Measurements from ENCODE around the gene TFDP1. TPM values are rescaled to one million over a fixed set of nuclear protein-coding genes. Genes with fewer than 3 reads are reported as not detected.

TFDP1 gene
- polyA plus RNA-seq, 1 of the 3 experiments (the other 2 are of a cell fraction) = 76.7 TPM

GRCh38 chr13:113581871-113582270 lies 2.7 kb upstream of the TFDP1 start (continued):
- TF ChIP-seq MEF2A (IDR thresholded peaks at IDR 0.05; ENCODE audit: borderline replicate concordance, low read depth) (no peak), TEAD4 (IDR thresholded peaks at IDR 0.05; ENCODE audit: borderline replicate concordance, insufficient read depth) (no peak), GABPA (IDR thresholded peaks at IDR 0.05; ENCODE audit: low read depth) (no peak), EP300 (IDR thresholded peaks at IDR 0.05; ENCODE audit: borderline replicate concordance in 1 of 2, low read depth in 1 of 2, low read length in 1 of 2) (no peak), NRF1 (IDR thresholded peaks at IDR 0.05; ENCODE audit: low read depth, low read length) (no peak)
- TF ChIP-seq, protein P1, sequence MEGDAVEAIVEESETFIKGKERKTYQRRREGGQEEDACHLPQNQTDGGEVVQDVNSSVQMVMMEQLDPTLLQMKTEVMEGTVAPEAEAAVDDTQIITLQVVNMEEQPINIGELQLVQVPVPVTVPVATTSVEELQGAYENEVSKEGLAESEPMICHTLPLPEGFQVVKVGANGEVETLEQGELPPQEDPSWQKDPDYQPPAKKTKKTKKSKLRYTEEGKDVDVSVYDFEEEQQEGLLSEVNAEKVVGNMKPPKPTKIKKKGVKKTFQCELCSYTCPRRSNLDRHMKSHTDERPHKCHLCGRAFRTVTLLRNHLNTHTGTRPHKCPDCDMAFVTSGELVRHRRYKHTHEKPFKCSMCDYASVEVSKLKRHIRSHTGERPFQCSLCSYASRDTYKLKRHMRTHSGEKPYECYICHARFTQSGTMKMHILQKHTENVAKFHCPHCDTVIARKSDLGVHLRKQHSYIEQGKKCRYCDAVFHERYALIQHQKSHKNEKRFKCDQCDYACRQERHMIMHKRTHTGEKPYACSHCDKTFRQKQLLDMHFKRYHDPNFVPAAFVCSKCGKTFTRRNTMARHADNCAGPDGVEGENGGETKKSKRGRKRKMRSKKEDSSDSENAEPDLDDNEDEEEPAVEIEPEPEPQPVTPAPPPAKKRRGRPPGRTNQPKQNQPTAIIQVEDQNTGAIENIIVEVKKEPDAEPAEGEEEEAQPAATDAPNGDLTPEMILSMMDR (IDR thresholded peaks at IDR 0.05) = no peak
- TF ChIP-seq, protein P2, sequence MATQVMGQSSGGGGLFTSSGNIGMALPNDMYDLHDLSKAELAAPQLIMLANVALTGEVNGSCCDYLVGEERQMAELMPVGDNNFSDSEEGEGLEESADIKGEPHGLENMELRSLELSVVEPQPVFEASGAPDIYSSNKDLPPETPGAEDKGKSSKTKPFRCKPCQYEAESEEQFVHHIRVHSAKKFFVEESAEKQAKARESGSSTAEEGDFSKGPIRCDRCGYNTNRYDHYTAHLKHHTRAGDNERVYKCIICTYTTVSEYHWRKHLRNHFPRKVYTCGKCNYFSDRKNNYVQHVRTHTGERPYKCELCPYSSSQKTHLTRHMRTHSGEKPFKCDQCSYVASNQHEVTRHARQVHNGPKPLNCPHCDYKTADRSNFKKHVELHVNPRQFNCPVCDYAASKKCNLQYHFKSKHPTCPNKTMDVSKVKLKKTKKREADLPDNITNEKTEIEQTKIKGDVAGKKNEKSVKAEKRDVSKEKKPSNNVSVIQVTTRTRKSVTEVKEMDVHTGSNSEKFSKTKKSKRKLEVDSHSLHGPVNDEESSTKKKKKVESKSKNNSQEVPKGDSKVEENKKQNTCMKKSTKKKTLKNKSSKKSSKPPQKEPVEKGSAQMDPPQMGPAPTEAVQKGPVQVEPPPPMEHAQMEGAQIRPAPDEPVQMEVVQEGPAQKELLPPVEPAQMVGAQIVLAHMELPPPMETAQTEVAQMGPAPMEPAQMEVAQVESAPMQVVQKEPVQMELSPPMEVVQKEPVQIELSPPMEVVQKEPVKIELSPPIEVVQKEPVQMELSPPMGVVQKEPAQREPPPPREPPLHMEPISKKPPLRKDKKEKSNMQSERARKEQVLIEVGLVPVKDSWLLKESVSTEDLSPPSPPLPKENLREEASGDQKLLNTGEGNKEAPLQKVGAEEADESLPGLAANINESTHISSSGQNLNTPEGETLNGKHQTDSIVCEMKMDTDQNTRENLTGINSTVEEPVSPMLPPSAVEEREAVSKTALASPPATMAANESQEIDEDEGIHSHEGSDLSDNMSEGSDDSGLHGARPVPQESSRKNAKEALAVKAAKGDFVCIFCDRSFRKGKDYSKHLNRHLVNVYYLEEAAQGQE (IDR thresholded peaks at IDR 0.05; ENCODE audit: low read depth, low read length) = no peak

DNA sequence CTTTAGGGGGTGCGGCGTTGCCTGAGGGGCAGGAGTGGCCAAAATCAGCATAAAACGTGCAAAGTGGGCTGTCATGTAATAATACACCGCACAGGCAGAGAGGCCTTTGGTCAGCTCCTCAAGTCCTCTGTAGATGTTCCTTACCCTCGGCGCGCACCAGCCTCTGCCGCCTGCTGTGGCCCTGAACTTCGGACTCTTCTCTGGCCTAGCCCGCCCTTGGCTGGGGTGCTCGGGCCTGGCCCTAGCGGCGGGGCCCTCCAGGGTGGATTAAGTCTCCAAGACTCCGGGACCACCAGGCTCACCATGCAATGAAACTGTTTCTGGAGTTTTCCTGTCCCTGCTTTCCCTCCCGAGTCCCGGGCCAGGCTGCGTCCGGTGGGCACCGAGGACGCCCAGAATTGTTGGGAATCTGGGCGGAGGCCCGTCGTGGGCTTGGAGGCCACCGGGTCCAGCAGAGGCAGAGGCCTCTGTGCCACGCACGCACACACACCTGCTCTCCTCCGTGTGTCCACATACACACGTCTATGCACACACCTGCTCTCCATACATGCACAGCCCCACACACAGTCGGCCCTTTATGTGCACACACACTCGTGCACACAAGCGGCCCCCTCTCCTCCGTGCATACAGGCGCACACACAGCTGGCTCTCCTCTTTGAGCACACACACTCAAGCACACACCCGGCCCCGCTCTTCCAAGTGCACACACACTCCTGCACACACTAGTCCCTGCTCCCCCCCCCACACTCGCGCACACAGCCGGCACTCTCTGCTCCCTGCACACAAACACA lies 1.5 kb upstream of the TFDP1 start:
- TF ChIP-seq TAF1 (IDR thresholded peaks at IDR 0.05; ENCODE audit: borderline replicate concordance, low read depth, low read length) (no peak), SMC3 (IDR thresholded peaks at IDR 0.05; ENCODE audit: low read depth, low read length) (no peak), FOXM1 (IDR thresholded peaks at IDR 0.05; ENCODE audit: low read depth) (no peak), JUND (IDR thresholded peaks at IDR 0.05) (no peak), EZH2phosphoT487 (IDR thresholded peaks at IDR 0.05; ENCODE audit: borderline replicate concordance, low read depth) (no peak), FOSL2 (IDR thresholded peaks at IDR 0.05; ENCODE audit: borderline replicate concordance, low read depth) (no peak)
- TF ChIP-seq, protein P3, sequence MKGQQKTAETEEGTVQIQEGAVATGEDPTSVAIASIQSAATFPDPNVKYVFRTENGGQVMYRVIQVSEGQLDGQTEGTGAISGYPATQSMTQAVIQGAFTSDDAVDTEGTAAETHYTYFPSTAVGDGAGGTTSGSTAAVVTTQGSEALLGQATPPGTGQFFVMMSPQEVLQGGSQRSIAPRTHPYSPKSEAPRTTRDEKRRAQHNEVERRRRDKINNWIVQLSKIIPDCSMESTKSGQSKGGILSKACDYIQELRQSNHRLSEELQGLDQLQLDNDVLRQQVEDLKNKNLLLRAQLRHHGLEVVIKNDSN (IDR thresholded peaks at IDR 0.05; ENCODE audit: borderline replicate concordance, low read depth) = no peak
- TF ChIP-seq, protein P4, sequence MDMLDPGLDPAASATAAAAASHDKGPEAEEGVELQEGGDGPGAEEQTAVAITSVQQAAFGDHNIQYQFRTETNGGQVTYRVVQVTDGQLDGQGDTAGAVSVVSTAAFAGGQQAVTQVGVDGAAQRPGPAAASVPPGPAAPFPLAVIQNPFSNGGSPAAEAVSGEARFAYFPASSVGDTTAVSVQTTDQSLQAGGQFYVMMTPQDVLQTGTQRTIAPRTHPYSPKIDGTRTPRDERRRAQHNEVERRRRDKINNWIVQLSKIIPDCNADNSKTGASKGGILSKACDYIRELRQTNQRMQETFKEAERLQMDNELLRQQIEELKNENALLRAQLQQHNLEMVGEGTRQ (IDR thresholded peaks at IDR 0.05; ENCODE audit: borderline replicate concordance, low read depth, low read length) = no peak
- TF ChIP-seq, protein P5, sequence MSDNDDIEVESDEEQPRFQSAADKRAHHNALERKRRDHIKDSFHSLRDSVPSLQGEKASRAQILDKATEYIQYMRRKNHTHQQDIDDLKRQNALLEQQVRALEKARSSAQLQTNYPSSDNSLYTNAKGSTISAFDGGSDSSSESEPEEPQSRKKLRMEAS (IDR thresholded peaks at IDR 0.05; ENCODE audit: low read depth) = no peak
- Histone ChIP-seq H3K27ac (ENCODE audit: low read depth in 2 of 2, low read length in 1 of 2) (no peak overlapping the region), H3K36me3 (replicated peaks in 1 of 2; ENCODE audit: control insufficient read depth in 1 of 2, insufficient read depth in 2 of 2, low read length in 1 of 2) (peaks cover 0 to 9% of the 10 kb centered on the region in 2 experiments), H3K4me1 (ENCODE audit: control insufficient read depth in 1 of 2, insufficient read depth in 2 of 2, low read depth in 1 of 2, low read length in 1 of 2) (peaks cover 9 to 10% of the 10 kb centered on the region in 2 experiments; a peak in 3 of 4 replicates), H2AFZ (ENCODE audit: low read depth) (no peak overlapping the region), H3K27me3 (ENCODE audit: insufficient read depth) (no peaks in the 10 kb centered on the region), H3K79me2 (ENCODE audit: insufficient read depth) (peaks cover 29% of the 10 kb centered on the region), H3K9ac (no peak overlapping the region), H3K9me2 (no peaks in the 10 kb centered on the region), H3F3A (replicated peaks; ENCODE audit: insufficient read depth) (peaks cover 6% of the 10 kb centered on the region), H3K4me2 (no peak overlapping the region), H3K4me3 (ENCODE audit: low read depth in 2 of 2, low read length in 1 of 2) (no peak overlapping the region), H4K20me1 (ENCODE audit: insufficient read depth) (peaks cover 15% of the 10 kb centered on the region; the same call in 1 of the 2 replicates), H3K9me3 (no peaks in the 10 kb centered on the region)
- no peak for DNase-seq
- ChIA-PET POLR2A (no interaction called here), CTCF (no interaction called here)
- WGBS (ENCODE audit: low lambda C conversion rate) = 96% methylated on average over 38 of the region's 38 CpGs

All from SK-N-SH (cell line).